ENCODE results near the gene HCRT.
A peak's percentile ranks its signal among the peaks of the same experiment; 100 is the strongest.
"Not testable (repeated sequence)": the region's sequence is repeated elsewhere in the genome, so short reads cannot be mapped to it uniquely, and the experiment has no call there.

HCRT gene

GRCh38 chr17:42142371-42142896, 42.8 kb downstream of the HCRT start:
- no peak for DNase-seq (ENCODE audit: low read depth)
- TF ChIP-seq, protein P1, sequence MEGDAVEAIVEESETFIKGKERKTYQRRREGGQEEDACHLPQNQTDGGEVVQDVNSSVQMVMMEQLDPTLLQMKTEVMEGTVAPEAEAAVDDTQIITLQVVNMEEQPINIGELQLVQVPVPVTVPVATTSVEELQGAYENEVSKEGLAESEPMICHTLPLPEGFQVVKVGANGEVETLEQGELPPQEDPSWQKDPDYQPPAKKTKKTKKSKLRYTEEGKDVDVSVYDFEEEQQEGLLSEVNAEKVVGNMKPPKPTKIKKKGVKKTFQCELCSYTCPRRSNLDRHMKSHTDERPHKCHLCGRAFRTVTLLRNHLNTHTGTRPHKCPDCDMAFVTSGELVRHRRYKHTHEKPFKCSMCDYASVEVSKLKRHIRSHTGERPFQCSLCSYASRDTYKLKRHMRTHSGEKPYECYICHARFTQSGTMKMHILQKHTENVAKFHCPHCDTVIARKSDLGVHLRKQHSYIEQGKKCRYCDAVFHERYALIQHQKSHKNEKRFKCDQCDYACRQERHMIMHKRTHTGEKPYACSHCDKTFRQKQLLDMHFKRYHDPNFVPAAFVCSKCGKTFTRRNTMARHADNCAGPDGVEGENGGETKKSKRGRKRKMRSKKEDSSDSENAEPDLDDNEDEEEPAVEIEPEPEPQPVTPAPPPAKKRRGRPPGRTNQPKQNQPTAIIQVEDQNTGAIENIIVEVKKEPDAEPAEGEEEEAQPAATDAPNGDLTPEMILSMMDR (IDR thresholded peaks at IDR 0.05; ENCODE audit: low read depth, low read length), result no peak
- no peak for TF ChIP-seq MYC (IDR thresholded peaks at IDR 0.05; ENCODE audit: low read depth, low read length)
- TF ChIP-seq, protein P2, sequence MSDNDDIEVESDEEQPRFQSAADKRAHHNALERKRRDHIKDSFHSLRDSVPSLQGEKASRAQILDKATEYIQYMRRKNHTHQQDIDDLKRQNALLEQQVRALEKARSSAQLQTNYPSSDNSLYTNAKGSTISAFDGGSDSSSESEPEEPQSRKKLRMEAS (IDR thresholded peaks at IDR 0.05; ENCODE audit: low read depth, low read length), result no peak
- TF ChIP-seq POLR2A (IDR thresholded peaks at IDR 0.05; ENCODE audit: extremely low read depth, insufficient read length), result no peak
- H3K4me3 ChIP-seq (ENCODE audit: low read depth, low read length), result no peak overlapping the region

DNA sequence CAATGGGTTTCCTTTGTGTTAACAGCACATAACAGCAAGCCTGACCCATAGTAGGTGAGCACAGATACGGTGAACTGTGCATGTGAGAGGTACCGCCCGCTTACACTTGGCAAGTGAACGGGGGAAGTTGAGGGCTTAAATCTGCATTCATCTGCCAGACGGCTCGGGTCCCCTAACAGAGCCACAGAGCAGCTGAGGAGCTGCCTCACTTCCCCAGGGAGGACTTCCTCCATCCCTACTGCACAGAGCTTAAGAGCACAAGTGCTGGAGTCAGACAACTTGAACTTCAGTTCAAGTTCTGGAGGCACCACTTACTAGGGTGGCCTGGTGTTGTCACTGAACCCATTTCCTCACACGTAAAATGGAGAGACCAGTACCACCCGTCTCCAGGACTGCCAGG, 43.9 kb downstream of the HCRT start:
- DNase-seq (ENCODE audit: low read depth), result no peak
- TF ChIP-seq, protein P2 (IDR thresholded peaks at IDR 0.05; ENCODE audit: low read depth, low read length), result no peak
- TF ChIP-seq POLR2A (IDR thresholded peaks at IDR 0.05; ENCODE audit: extremely low read depth, insufficient read length) (no peak), MYC (IDR thresholded peaks at IDR 0.05; ENCODE audit: low read depth, low read length) (no peak)
- TF ChIP-seq, protein P1 (IDR thresholded peaks at IDR 0.05; ENCODE audit: low read depth, low read length), result no peak

GRCh38 chr17:42140690-42141089, 44.6 kb downstream of the HCRT start:
- DNase-seq (ENCODE audit: low read depth); H3K4me3 ChIP-seq (ENCODE audit: low read depth, low read length): not testable (repeated sequence)

More for the DNA sequence above, 43.9 kb downstream of the HCRT start:
- no peak overlapping the region for H3K4me3 ChIP-seq (ENCODE audit: low read depth, low read length)

- no peak for DNase-seq (ENCODE audit: low read depth)
- no peak for TF ChIP-seq POLR2A (IDR thresholded peaks at IDR 0.05; ENCODE audit: extremely low read depth, insufficient read length)
- TF ChIP-seq MYC (IDR thresholded peaks at IDR 0.05; ENCODE audit: low read depth, low read length), result no peak
- TF ChIP-seq, protein P2 (IDR thresholded peaks at IDR 0.05; ENCODE audit: low read depth, low read length), result no peak
- TF ChIP-seq, protein P1 (IDR thresholded peaks at IDR 0.05; ENCODE audit: low read depth, low read length), result no peak
- H3K4me3 ChIP-seq (ENCODE audit: low read depth, low read length), result no peak overlapping the region
Observed at GRCh38 chr17:42138749-42139492, 46.3 kb downstream of the HCRT start.

DNA sequence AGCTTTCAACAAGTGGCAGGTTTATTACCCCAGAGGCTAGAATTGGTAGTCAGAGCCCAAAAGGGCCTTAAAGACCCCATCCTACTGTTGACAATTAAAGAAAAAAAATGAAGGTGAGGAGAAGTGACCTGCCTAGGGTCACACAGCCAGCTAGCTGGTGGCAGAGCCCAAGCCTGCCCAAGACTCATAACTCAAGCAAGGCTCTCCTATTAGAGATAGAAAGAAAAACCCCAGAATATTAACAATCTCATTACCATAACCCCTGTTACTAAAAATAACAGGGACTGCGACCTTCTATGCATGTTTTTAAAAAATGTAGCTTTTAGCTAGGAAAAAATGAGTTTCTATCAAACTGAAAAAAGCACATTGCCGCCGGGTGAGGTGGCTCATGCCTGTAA, 48.6 kb downstream of the HCRT start:
- DNase-seq (ENCODE audit: low read depth), result no peak
- H3K4me3 ChIP-seq (ENCODE audit: low read depth, low read length), result no peak overlapping the region
- TF ChIP-seq, protein P1 (IDR thresholded peaks at IDR 0.05; ENCODE audit: low read depth, low read length), result no peak
- TF ChIP-seq, protein P2 (IDR thresholded peaks at IDR 0.05; ENCODE audit: low read depth, low read length), result no peak
- no peak for TF ChIP-seq MYC (IDR thresholded peaks at IDR 0.05; ENCODE audit: low read depth, low read length)
- TF ChIP-seq POLR2A (IDR thresholded peaks at IDR 0.05; ENCODE audit: extremely low read depth, insufficient read length), result no peak

DNA sequence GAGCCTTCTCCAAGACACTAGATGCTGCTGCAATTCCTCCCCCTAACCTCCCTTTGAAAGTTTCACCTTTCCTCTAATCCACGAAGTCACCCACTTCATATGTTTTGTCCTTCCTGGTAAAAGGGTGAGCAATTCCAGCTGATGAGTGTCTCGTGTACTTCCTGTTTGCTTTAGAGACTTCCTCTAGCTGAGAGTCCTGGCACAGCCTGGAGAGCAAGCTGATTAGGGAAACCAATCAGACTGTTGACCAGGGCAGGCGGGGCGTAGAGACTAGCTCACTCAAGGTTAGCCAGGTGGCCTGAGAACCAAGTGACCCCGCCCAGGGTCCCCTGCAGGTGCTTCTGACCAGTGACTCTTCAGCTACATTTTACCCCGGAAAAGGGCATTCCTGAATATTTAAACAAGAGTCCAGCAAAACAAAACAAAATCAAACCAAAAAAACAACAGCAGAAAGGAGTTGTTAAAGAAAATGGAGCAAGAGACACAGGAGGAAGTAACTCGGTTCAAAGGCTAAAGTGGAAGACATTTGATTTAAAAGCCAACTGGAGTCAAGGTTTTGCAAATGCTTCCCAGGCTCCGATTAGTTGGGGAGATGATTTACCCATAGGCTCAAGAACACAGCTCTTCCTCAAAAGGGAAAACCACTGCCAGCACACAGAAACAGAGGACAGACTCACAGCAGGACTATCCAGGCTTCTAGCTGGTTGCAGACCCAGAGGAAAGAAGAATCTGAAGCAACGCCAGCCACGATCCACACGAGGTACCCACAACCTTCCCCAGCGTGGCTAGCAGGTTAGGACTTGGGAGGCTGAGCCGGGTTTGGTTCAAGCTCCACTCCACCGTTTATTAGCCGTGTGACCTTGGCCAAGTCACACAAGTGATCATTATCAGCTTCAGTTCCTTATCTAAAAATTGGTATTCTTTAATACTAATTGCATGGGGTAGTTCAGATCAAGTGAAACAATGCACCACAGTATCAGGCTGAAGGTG, 49.3 kb downstream of the HCRT start:
- H3K4me3 ChIP-seq (ENCODE audit: low read depth, low read length), result no peak overlapping the region
- TF ChIP-seq POLR2A (IDR thresholded peaks at IDR 0.05; ENCODE audit: extremely low read depth, insufficient read length), result no peak
- TF ChIP-seq MYC (IDR thresholded peaks at IDR 0.05; ENCODE audit: low read depth, low read length), result no peak
- TF ChIP-seq, protein P2 (IDR thresholded peaks at IDR 0.05; ENCODE audit: low read depth, low read length), result no peak
- TF ChIP-seq, protein P1 (IDR thresholded peaks at IDR 0.05; ENCODE audit: low read depth, low read length), result no peak
- peak; percentile 50 for DNase-seq (ENCODE audit: low read depth)

Data from NB4 (cell line).